Upper lobe of left lung (tissue), 4 donors: ENCODE data around the gene NOTCH1.

Experiments used
- EP300 ChIP-seq, 4 donors: sonication (generic); formaldehyde crosslinking; IDR thresholded peaks; one replicate each; pipeline ENCODE4 v1.5.1; 2017; ENCODE audit warnings: antibody characterized with exemption in 4 of 4, control low read depth in 2 of 4
- POLR2A ChIP-seq, 4 donors: fragments of 450-650 bp; IDR thresholded peaks; one replicate each; pipeline ENCODE4 v1.5.1; 2016 to 2017; ENCODE audit warnings: antibody characterized with exemption in 4 of 4, mild to moderate bottlenecking in 2 of 4
- POLR2AphosphoS5 ChIP-seq, 2 donors: sonication (generic); formaldehyde crosslinking; IDR thresholded peaks; one replicate each; pipeline ENCODE4 v1.5.1; 2017; ENCODE audit warnings: antibody characterized with exemption in 2 of 2
- TF ChIP-seq, protein P1 (sequence below), 6 experiments: fragments of 450-650 bp in 4 of 6; fragments of 200-600 bp in 2 of 6; sonication (generic) in 2 of 6; IDR thresholded peaks; one replicate each; pipeline ENCODE4 v1.5.1; 2016 to 2019; ENCODE audit warnings: antibody characterized with exemption in 6 of 6

GRCh38 chr9:136533775-136534157 is 12.1 kb downstream of the NOTCH1 start:
- TF ChIP-seq EP300 (IDR thresholded peaks at IDR 0.05) (peak in 2 of 4 donors; percentile 73 to 79), POLR2A (IDR thresholded peaks at IDR 0.05) (peak in 1 of 4 donors; percentile 5), POLR2AphosphoS5 (IDR thresholded peaks at IDR 0.05) (peak; percentile 74 to 83)
- TF ChIP-seq, protein P1, sequence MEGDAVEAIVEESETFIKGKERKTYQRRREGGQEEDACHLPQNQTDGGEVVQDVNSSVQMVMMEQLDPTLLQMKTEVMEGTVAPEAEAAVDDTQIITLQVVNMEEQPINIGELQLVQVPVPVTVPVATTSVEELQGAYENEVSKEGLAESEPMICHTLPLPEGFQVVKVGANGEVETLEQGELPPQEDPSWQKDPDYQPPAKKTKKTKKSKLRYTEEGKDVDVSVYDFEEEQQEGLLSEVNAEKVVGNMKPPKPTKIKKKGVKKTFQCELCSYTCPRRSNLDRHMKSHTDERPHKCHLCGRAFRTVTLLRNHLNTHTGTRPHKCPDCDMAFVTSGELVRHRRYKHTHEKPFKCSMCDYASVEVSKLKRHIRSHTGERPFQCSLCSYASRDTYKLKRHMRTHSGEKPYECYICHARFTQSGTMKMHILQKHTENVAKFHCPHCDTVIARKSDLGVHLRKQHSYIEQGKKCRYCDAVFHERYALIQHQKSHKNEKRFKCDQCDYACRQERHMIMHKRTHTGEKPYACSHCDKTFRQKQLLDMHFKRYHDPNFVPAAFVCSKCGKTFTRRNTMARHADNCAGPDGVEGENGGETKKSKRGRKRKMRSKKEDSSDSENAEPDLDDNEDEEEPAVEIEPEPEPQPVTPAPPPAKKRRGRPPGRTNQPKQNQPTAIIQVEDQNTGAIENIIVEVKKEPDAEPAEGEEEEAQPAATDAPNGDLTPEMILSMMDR (IDR thresholded peaks at IDR 0.05), result no peak
